HUDEP-2 (cell line): ENCODE data around the gene PCDH12.

Experiments used
- DNase-seq, 76 experiments: peaks; one replicate each; lab custom pipeline; 2025; ENCODE audit not compliant: unreplicated experiment in 76 of 76; lab: John Stamatoyannopoulos, UW

The PCDH12 gene

GRCh38 chr5:141941307-141941706 is 16.7 kb downstream of the PCDH12 start:
- no peak for DNase-seq

DNA sequence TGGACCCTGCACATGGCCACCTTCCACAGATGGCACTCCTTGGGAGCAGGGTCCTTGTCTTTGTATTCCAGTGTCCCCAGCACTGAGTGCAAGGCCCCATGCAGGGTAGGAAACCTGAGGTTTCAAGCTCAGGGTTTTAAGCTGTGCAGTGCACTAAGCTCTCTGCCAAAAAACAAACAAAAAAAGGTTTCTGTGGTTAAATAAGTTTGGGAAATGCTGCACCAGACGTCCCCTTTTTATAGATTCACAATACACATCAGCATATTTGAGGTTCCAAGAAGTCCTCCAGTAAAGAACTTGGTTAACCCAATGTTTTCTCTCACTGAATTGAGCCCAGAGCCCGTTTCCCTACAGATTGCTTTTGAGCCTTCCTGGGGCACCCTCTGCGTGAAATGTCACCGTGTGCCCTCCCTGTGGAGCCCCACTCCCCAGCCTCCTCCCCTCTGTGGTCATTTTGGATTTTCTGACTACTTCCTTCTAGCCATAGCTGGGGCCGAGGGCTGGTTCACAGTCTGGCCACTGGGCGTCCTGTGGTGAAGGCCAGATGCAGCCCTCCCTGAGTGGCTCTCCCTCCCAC is 17.2 kb downstream of the PCDH12 start:
- no peak for DNase-seq

GRCh38 chr5:141935538-141935937 is 22.5 kb downstream of the PCDH12 start:
- no peak for DNase-seq

DNA sequence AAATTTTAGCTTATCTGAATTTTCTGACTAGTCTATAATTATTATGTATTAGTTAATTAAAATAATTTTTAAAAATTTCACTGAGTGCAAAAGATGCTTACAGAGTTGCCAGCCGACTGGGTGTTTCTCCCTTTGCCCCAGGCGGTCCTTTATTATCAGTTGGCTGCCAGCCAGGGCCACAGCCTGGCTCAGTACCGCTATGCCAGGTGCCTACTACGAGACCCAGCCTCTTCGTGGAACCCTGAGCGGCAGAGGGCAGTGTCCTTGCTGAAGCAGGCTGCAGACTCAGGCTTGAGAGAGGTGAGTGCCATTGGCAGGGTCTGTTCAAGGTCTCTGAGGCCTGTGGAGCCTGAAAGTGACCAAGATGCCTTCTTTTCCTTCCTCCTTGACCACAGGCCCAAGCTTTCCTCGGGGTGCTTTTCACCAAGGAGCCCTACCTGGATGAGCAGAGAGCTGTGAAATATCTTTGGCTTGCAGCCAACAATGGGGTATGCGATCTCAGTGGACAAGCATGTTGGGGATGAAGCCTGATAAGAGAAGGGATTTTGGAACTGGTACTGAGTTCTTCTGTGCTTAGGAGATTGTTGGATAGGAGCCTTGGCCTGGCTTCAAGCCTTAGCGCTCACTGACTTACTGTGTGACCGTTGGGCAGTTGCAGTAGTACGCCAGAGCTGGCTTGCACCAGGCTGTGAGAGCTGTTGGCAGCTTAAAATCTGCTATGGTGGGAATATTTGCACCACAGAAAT is 23.7 kb downstream of the PCDH12 start:
- peak in 43 of 76 experiments; percentile 2 to 63 (median 23) for DNase-seq

- no peak for DNase-seq
Measured at GRCh38 chr5:141933151-141933550, 24.9 kb downstream of the PCDH12 start.

GRCh38 chr5:141931694-141932093 is 26.3 kb downstream of the PCDH12 start:
- DNase-seq, result no peak

- no peak for DNase-seq
Measured at GRCh38 chr5:141929398-141930058, 28.5 kb downstream of the PCDH12 start.

DNA sequence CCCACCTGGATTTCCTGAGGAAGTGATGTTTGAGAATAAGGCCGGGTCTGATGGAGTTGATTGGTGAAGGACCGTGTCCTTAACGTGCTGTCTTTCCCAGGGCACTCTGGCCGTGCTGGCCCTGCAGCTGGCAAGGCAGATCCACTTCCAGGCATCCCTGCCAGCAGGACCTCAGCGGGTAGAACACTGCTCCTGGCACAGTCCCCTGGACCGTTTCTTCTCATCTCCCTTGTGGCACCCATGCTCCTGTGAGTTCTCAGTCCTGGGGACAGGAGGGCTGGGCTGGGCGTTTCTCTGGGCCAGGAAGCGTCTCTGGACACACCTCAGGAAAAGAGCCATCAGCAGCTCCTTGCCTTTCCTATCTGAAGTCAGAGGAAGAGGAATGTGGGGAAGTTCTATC is 30.0 kb downstream of the PCDH12 start:
- no peak for DNase-seq

DNA sequence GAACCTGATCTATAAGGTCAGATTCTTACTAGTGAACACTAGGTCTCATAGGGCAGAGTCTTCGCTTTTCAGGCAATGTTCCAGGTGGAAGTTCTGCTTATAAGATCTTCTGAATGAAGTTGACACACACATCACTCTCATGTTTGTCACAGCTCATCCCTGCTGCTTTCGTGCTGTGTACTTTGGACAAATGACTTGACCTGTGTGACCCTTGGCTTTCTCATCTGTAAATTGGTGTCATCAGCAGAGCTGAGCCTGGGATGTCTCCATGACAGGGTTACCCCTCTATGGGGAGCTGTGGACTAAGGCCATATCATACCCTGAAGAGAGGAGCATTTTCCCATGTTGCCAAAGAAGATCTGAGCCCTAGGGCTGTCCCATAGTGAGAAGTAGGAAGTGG is 31.6 kb downstream of the PCDH12 start:
- DNase-seq, result no peak

- peak in 75 of 76 experiments; percentile 22 to 98 (median 86) for DNase-seq
Measured at GRCh38 chr5:141923448-141924313, 34.3 kb downstream of the PCDH12 start, which contains the start of gene DELE1. Gene DELE1 (plus strand): TSS chr5:141923871. CDS start chr5:141923942, 71 bp downstream.

DNA sequence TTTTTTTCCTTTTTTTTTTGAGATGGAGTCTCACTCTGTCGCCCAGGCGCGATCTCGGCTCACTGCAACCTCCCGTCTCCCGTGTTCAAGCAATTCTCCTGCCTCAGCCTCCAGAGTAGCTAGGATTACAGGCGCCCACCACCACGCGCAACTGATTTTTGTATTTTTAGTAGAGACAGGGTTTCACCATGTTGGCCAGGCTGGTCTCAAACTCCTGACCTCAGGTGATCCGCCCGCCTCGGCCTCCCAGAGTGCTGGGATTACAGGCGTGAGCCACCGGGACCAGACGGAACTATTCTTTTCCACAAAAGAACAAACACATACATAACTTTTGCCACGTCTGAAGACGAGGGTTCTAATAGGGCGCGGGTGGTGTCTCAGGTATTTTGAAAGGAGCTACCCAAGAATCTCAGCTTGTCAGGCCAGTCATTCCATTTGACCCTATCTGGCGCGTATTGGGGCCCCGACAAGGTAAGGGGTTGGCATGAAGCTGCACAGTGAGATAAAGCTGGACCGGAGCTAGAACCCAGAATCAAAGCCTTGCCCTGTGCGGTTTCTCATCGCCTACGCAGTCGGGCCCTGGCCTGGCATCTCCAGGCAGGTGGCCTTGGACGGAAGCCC is 35.1 kb downstream of the PCDH12 start:
- peak in 14 of 76 experiments; percentile 3 to 44 (median 24) for DNase-seq

DNA sequence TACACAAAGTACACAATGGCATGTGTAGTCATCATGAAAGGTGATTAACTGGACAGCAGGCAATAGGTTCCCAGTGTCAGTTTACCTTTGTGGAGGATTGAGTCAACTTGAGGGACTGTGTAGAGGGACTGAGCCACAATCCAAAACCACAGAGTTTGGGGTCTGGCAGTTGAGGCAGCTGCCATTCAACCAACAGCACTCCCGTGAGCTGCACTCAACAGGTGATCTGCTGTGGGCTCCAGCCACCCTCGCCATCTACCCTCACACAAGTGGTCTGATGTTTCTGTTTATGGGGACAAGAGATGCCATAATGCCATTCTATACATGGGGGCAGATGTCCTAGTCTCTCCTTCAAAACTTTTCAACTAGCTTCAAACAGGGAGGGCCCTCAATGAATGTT is 37.2 kb downstream of the PCDH12 start:
- DNase-seq, result no peak

DNA sequence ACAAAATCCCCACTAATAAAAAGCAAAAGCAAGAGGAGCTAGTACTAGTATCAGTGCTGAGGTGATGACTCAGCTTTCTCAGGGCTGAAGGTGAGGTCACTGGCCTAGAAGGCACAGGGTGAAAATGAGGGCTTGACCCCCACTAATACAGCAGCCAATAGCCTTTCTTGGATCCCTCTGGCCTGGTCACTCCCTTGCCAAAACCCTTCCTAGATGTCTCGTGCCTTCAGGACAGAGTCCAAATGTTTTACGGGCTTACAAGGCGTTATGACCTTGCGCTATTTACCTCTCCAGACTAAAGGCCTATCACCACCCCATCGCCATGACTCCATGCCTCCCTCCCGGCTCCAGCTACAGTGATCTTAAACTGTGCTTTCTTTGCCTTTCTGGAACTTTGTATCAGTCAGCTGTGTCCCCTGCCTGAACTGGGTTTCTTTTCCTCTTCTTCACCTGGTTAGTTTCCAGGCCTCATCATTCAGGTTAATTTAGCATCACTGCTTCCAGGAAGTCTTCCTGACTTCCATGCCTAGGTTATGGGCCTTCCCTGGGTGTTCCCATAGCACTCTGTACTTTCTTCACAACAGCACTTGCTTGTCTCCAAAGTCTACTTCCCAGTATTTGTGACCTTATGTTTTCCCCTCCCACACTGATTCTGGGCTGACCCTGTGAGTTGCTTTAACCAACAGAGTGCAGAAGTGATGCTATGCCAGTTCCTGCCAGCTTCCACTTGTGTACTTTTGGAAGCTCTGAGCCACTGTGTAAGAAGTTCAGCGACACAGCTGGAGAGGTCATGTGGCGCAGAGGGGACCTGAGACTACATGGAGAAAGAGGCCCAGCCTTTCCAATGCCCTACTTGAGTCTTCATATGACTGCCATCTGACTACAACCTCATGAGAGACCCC is 38.5 kb downstream of the PCDH12 start:
- peak in 1 of 76 experiments; percentile 10 for DNase-seq

DNA sequence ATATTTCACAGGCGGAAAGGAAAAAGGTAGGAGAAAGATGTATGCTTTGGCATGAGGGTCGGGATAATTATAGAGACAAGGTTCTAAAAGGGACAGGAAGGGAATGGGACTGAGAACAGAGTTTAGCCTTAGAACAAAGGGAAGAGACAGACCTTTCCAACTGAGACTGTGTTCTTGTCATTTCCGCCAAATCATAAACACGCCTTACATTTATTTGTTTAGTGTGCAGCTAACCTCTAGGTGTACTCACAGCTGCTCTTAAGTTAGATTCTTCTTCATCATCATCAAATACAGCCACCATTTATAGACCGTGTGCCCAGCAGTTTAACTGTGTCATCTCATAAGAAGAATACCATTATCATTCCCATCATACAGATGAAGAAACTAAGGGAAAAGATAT is 40.2 kb downstream of the PCDH12 start:
- DNase-seq, result no peak

DNA sequence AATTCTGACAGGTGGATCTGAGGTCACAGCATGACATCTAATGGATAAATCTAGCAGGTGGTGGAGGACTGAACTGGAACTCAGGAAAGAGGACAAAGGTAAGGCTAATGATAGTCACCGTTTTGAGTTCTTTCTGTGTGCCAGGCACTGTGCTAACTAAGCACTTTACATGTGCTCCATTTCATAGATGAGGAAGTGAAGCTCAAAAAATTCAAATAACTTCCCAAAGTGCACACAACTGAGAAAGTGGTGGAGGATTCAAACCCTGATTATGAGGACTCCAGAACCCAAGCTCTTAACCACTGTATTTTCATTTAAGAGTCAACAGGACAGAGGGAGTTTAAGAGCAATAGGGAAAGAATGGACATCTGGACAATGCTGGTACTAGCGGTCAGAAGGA is 41.5 kb downstream of the PCDH12 start:
- no peak for DNase-seq

- no peak for DNase-seq
Measured at GRCh38 chr5:141915881-141916336, 42.1 kb downstream of the PCDH12 start.

- DNase-seq, result no peak
Measured at GRCh38 chr5:141914797-141915196, 43.2 kb downstream of the PCDH12 start.

DNA sequence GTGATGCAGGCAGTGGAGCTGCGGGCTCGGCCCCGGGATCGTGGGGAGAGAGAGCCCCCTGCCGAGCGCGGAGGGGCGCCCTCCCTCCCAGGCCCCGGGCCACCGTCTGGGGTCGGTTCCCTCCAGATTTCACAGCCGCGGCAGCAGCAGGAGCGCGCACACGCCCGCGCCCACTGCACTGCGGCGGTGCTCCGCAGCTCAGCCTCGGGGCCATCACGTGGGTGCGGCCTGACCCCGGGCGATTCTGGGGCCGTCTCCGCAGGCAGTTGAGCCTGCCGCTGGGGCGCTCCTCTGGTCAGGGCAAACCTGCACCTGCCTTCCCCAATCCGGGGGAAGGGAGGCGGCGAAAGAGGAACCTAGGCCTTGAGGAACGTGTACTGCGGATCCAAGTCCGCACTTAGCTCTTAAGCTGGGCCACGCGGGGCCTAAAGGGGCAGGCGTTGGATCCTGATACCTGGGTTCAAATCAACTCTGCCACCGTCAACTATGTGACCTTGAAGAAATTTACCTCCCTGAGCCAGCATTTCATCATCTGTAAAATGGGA is 43.7 kb downstream of the PCDH12 start:
- DNase-seq, result no peak
